GM13976 (cell line): ENCODE data around the gene GOLGA2.

Source experiments
- DNase-seq: peaks from one replicate; pipeline ENCODE4 v3.0.0; 2012; ENCODE audit warnings: low spot score
- CTCF ChIP-seq: IDR thresholded peaks from 2 replicates; pipeline ENCODE4 v1.5.1; 2012; ENCODE audit warnings: borderline replicate concordance, mild to moderate bottlenecking; ENCODE audit not compliant: insufficient read depth; ENCODE audit errors: extremely low read depth, missing control alignments, control extremely low read depth
- in situ Hi-C: fragments of 300-500 bp; cut with MboI; formaldehyde crosslinking; loops from one replicate; pipeline ENCODE4 v1.12.0; 2022; ENCODE audit warnings: low sequenced_read_pairs, mixed read lengths, inconsistent platforms; ENCODE audit not compliant: unreplicated experiment

GOLGA2 gene

GRCh38 chr9:128208386-128208785 is 67.4 kb downstream of the GOLGA2 start:
- no peak for TF ChIP-seq CTCF
- in situ Hi-C loops: no loop called here
- DNase-seq: no peak

DNA sequence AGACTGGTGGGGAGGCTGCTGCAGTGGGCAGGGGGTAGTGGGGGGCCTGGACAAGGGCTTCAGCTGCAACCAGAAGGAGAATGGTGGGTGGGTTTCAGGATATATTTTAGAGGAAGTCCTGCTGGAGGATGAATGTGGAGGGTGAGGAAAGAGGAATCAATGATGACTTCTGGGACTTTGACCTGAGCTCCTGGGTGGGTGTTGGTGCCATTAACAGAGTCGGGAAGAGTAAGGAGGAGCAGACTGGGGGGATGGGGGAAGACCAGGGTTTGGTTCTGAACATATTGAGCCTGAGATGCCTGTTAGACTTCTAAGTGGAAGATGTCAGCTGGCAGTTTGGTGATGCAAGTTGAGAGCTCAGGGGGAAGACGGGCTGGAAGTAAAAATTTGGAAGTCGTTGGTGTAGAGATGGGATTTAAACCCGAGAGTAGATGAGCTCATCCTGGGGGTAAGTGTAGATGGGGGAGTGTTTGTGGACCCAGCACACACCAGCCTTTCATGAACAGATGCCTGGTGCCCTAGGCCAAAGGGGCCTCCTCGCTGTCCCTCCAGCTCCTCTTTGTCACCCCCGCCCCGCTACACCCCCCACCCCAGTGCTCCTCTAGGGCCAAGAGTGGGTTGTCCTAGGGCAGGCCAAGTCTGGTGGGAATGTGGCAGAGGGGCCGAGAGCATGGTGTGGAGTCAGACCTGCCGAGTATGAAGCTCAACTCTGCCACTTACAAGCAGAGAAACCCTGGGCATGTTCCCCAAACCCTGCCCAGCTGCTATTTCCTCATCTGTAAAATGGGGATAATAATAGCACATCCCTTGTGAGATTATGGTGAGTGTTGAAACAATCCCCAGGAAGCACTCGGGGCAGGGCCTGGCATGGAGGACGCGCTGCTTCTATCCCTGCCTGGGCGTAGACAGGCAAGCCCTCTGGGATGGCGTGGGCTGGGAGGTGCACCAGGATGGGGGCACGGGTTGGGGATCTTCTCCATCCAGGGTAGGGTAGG is 68.6 kb downstream of the GOLGA2 start:
- in situ Hi-C loops: no loop called here
- no peak for DNase-seq
- no peak for TF ChIP-seq CTCF

DNA sequence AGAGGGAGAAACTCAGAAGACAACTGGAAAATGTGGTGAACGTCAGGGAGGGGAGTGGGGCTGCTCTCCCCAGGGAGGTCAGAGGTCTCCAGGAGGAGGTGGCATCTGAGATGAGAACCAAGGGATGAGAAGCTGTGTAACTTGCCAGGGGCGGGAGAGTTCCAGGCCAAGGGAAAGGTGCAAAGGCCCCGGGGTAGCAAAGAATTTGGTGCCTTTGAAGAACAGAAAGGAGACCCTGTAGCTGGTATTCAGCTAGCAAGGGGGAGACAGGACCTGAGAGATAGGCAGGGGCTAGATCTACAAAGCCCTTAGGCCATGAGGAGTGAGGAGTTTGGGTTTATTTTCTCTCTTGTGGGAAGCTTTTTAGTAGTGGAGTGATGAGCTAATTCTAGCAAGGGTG is 69.3 kb downstream of the GOLGA2 start:
- in situ Hi-C loops: no loop called here
- no peak for DNase-seq
- TF ChIP-seq CTCF: no peak
